CD14-positive monocyte (primary cell): ENCODE results near the gene TCF25. TPM values are rescaled to one million over a fixed set of nuclear protein-coding genes. Genes with fewer than 3 reads are reported as not detected.
A peak's percentile ranks its signal among the peaks of the same experiment; 100 is the strongest.

Experiments
- DNase-seq, 3 donors: peaks; one replicate each; pipeline ENCODE4 v3.0.0-alpha.2; 2011 to 2022
- H2AFZ ChIP-seq: 2 replicates; pipeline ENCODE4 v1.6.0; 2012; ENCODE audit warnings: mild to moderate bottlenecking, low read depth, low read length, inconsistent platforms; ENCODE audit not compliant: insufficient read depth, poor library complexity, severe bottlenecking
- H3K27ac ChIP-seq, 2 donors: 1 replicate in 1 of 2; 2 replicates in 1 of 2; pipeline ENCODE4 v1.5.1; 2012 to 2013; ENCODE audit warnings: low read length in 2 of 2, control low read depth in 1 of 2, inconsistent platforms in 1 of 2, low read depth in 1 of 2, mild to moderate bottlenecking in 1 of 2
- H3K27me3 ChIP-seq, 2 donors: one replicate each; pipeline versions ENCODE4 v1.6.0 to v1.6.1; 2011 to 2013; ENCODE audit warnings: low read length in 2 of 2; ENCODE audit not compliant: control insufficient read depth in 2 of 2, insufficient read depth in 2 of 2
- H3K36me3 ChIP-seq, 2 donors: replicated peaks in 1 of 2; 1 replicate in 1 of 2; 2 replicates in 1 of 2; pipeline versions ENCODE4 v1.5.1 to v1.6.1; 2012 to 2013; ENCODE audit warnings: low read length in 2 of 2, control low read depth in 1 of 2, inconsistent platforms in 1 of 2, mild to moderate bottlenecking in 1 of 2; ENCODE audit not compliant: insufficient read depth in 2 of 2, control insufficient read depth in 1 of 2
- H3K4me1 ChIP-seq, 2 donors: 1 replicate in 1 of 2; 2 replicates in 1 of 2; pipeline versions ENCODE4 v1.5.1 to v1.6.1; 2012 to 2013; ENCODE audit warnings: low read length in 2 of 2, control low read depth in 1 of 2, inconsistent platforms in 1 of 2, mild to moderate bottlenecking in 1 of 2, moderate library complexity in 1 of 2; ENCODE audit not compliant: insufficient read depth in 2 of 2, control insufficient read depth in 1 of 2
- H3K4me2 ChIP-seq: replicated peaks from 2 replicates; pipeline ENCODE3; 2012; ENCODE audit warnings: low read length, moderate library complexity, mild to moderate bottlenecking; ENCODE audit not compliant: poor library complexity, severe bottlenecking; ENCODE audit errors: extremely low read depth
- H3K4me3 ChIP-seq, 3 experiments: fragments of 200-600 bp in 1 of 3; sonication (generic) in 1 of 3; replicated peaks in 1 of 3; 1 replicate in 2 of 3; 2 replicates in 1 of 3; pipeline ENCODE4 v1.5.1; 2011 to 2013; ENCODE audit warnings: low read length in 3 of 3, mild to moderate bottlenecking in 3 of 3, control low read depth in 2 of 3, low read depth in 2 of 3, inconsistent platforms in 1 of 3, moderate library complexity in 1 of 3
- H3K79me2 ChIP-seq: 2 replicates; pipeline ENCODE4 v1.6.0; 2012; ENCODE audit warnings: mild to moderate bottlenecking, control low read depth, inconsistent platforms, low read length, moderate library complexity; ENCODE audit not compliant: insufficient read depth
- H3K9ac ChIP-seq: 2 replicates; pipeline ENCODE4 v1.6.0; 2017; ENCODE audit warnings: low read length, mild to moderate bottlenecking; ENCODE audit not compliant: insufficient read depth, poor library complexity, severe bottlenecking
- H3K9me3 ChIP-seq, 2 donors: replicated peaks in 1 of 2; 1 replicate in 1 of 2; 2 replicates in 1 of 2; pipeline versions ENCODE4 v1.5.1 to v1.6.1; 2012 to 2013; ENCODE audit warnings: low read length in 2 of 2, control low read depth in 1 of 2; ENCODE audit not compliant: control insufficient read depth in 1 of 2, insufficient read depth in 1 of 2
- H4K20me1 ChIP-seq: 2 replicates; pipeline ENCODE4 v1.6.0; 2012; ENCODE audit warnings: mild to moderate bottlenecking, low read length, control low read depth, moderate library complexity; ENCODE audit not compliant: insufficient read depth
- H3K27ac Mint-ChIP-seq, 7 donors: one replicate each; pipeline ENCODE4 v1.8.0; 2020; ENCODE audit warnings: mild to moderate bottlenecking in 7 of 7, mixed read lengths in 7 of 7, moderate library complexity in 6 of 7, inconsistent platforms in 2 of 7
- H3K27me3 Mint-ChIP-seq, 3 donors: one replicate each; pipeline ENCODE4 v1.8.0; 2021 to 2022; ENCODE audit warnings: low read depth in 3 of 3, mild to moderate bottlenecking in 3 of 3, mixed read lengths in 3 of 3, moderate library complexity in 3 of 3, inconsistent platforms in 1 of 3
- H3K36me3 Mint-ChIP-seq, 2 donors: one replicate each; pipeline ENCODE4 v1.8.0; 2020; ENCODE audit warnings: mixed read lengths in 2 of 2, inconsistent platforms in 1 of 2, mild to moderate bottlenecking in 1 of 2
- H3K4me1 Mint-ChIP-seq: one replicate; pipeline ENCODE4 v1.8.0; 2020; ENCODE audit warnings: mild to moderate bottlenecking, mixed read lengths
- H3K4me3 Mint-ChIP-seq, 2 donors: one replicate each; pipeline ENCODE4 v1.8.0; 2020; ENCODE audit warnings: mild to moderate bottlenecking in 2 of 2, mixed read lengths in 2 of 2, moderate library complexity in 1 of 2
- H3K9me3 Mint-ChIP-seq, 7 donors: one replicate each; pipeline ENCODE4 v1.8.0; 2020 to 2022; ENCODE audit warnings: mixed read lengths in 7 of 7, mild to moderate bottlenecking in 6 of 7, moderate library complexity in 6 of 7, inconsistent platforms in 2 of 7
- WGBS: methylation state at CpG from one replicate; pipeline ENCODE4 v1.1.5; 2013; ENCODE audit warnings: missing lambda C conversion rate; ENCODE audit not compliant: insufficient coverage; 5-methylcytosine and 5-hydroxymethylcytosine counted together
- intact Hi-C, 2 donors: fragments of 100-400 bp; cut with micrococcal nuclease; formaldehyde crosslinking; loops; one replicate each; pipeline versions ENCODE4 v1.15.0 to v1.15.1; 2023
- polyA plus RNA-seq, 3 donors: library from polyadenylated mRNA; depleted of rRNA in 1 of 3; unstranded in 2 of 3; stranded (reverse) in 1 of 3; fragments of 300-500 nt in 2 of 3; fragments of >200 nt in 1 of 3; fragmentation: Illumina TruSeq in 2 of 3; gene quantifications; 1 replicate in 2 of 3; 2 replicates in 1 of 3; pipeline ENCODE4 v1.2.3, GENCODE V29; 2012 to 2021
- TF ChIP-seq, protein P1 (sequence below): fragments of 200-600 bp; IDR thresholded peaks from one replicate; pipeline ENCODE4 v1.8.0; 2022; ENCODE audit warnings: antibody characterized with exemption, mild to moderate bottlenecking

The TCF25 gene
- polyA plus RNA-seq, 3 donors: 98.0 to 231 (median 114) TPM

DNA sequence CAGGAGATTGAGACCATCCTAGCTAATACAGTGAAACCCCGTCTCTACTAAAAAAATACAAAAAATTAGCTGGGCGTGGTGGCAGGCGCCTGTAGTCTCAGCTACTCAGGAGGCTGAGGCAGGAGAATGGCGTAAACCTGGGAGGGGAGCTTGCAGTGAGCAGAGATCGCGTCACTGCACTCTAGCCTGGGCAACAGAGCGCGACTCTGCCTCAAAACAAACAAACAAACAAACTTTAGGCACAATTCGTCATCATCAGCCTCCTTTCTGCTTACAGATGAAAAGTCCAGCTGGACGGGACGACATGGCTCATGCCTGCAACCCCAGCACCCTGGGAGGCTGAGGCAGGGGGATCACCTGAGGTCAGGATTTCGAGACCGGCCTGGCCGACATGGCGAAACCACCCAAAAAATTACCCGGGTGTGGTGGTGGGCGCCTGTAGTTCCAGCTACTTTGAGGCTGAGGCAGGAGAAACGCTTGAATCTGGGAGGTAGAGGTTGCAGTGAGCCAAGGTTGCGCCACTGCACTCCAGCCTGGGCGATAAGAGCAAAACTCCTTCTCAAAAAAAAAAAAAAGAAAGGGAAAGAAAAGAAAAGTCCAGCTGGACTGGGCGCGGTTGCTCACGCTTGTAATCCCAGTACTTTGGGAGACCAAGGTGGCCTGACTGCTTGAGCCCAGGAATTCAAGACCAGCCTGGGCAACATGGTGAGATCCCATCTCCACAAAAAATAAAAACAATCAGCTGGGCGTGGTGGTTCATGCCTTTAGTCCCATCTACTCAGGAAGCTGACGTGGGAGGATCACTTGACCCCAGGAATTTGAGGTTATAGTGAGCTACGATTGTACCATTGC, 46.6 kb upstream of the TCF25 start:
- Histone ChIP-seq H3K4me2 (no peak overlapping the region), H2AFZ (no peak overlapping the region), H3K27me3 (peaks cover 8 to 27% of the 10 kb centered on the region in 2 donors), H4K20me1 (no peaks in the 10 kb centered on the region), H3K9me3 (no peaks in the 10 kb centered on the region), H3K4me3 (no peak overlapping the region), H3K9ac (no peak overlapping the region), H3K36me3 (no peaks in the 10 kb centered on the region), H3K27ac (no peak overlapping the region), H3K79me2 (no peaks in the 10 kb centered on the region), H3K4me1 (peaks cover 8 to 13% of the 10 kb centered on the region in 2 donors)
- TF ChIP-seq, protein P1, sequence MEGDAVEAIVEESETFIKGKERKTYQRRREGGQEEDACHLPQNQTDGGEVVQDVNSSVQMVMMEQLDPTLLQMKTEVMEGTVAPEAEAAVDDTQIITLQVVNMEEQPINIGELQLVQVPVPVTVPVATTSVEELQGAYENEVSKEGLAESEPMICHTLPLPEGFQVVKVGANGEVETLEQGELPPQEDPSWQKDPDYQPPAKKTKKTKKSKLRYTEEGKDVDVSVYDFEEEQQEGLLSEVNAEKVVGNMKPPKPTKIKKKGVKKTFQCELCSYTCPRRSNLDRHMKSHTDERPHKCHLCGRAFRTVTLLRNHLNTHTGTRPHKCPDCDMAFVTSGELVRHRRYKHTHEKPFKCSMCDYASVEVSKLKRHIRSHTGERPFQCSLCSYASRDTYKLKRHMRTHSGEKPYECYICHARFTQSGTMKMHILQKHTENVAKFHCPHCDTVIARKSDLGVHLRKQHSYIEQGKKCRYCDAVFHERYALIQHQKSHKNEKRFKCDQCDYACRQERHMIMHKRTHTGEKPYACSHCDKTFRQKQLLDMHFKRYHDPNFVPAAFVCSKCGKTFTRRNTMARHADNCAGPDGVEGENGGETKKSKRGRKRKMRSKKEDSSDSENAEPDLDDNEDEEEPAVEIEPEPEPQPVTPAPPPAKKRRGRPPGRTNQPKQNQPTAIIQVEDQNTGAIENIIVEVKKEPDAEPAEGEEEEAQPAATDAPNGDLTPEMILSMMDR: no peak
- WGBS: 94% methylated on average over 11 of the region's 26 CpGs
- Mint-ChIP-seq H3K27me3 (peaks cover 27 to 42% (median 28%) of the 10 kb centered on the region in 3 donors), H3K4me3 (peak overlapping the region in 1 of 2 donors; percentile 80), H3K9me3 (peaks cover 0 to 4% (median 0%) of the 10 kb centered on the region in 7 donors), H3K4me1 (peaks cover 7% of the 10 kb centered on the region), H3K27ac (no peak overlapping the region), H3K36me3 (peaks cover 0 to 2% of the 10 kb centered on the region in 2 donors)
- no peak for DNase-seq
- intact Hi-C loops: no loop called here

DNA sequence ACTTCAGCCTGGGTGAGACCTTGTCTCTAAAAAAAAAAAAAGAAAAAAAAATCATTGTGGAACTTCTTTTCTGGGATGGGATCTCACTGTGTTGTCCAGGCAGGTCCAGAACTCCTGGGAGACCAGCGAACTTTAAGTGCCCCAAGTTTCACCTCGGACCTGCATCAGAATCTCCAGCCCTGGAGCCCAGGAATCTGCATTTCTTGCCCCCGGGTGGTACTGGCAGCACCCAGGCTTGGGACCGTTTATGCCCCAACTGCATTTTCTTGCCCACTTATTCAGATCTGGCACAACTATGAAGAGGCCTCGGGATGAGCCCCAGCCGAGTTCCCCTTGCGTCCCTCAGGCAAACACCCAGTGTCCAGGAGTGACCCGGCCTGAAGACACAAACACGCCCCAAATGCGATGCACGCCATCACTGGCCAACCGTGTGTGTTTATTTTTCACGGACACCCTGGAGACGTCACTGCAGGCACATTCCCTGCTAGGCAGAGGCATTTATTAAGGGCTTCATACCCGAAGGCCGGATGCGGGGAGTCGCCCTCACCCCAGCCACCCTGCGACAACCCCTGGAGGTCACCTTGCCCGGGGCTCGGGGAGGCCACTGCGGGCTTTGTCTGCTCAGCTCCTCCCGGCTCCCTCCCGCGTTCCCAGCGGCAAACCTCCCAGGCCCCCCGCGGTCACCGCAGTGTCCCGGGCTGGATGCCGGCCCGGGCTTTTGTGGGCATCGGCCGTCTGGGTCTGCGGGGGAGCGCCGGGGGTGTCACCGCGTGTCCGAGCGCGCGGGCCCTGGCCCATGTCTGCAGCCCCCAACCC, 45.8 kb upstream of the TCF25 start:
- H3K4me3 ChIP-seq: peak overlapping the region in 1 of 3 experiments; percentile 58
- Mint-ChIP-seq H3K4me3 (peak overlapping the region; percentile 58 to 80), H3K9me3 (peaks cover 0 to 4% (median 0%) of the 10 kb centered on the region in 7 donors), H3K4me1 (peaks cover 7% of the 10 kb centered on the region), H3K36me3 (peaks cover 0 to 2% of the 10 kb centered on the region in 2 donors), H3K27ac (no peak overlapping the region), H3K27me3 (peaks cover 27 to 44% (median 30%) of the 10 kb centered on the region in 3 donors)
- peak overlapping the region; percentile 23 for H2AFZ ChIP-seq
- H3K9ac ChIP-seq: no peak overlapping the region
- H3K4me2 ChIP-seq: peak overlapping the region; percentile 65
- no peaks in the 10 kb centered on the region for H3K36me3 ChIP-seq
- TF ChIP-seq, protein P1: no peak
- DNase-seq: peak in 1 of 3 donors; percentile 19
- H3K9me3 ChIP-seq: no peaks in the 10 kb centered on the region
- H3K27me3 ChIP-seq: peaks cover 8 to 27% of the 10 kb centered on the region in 2 donors
- no peak overlapping the region for H3K27ac ChIP-seq
- no peaks in the 10 kb centered on the region for H3K79me2 ChIP-seq
- H3K4me1 ChIP-seq: peaks cover 8 to 13% of the 10 kb centered on the region in 2 donors
- WGBS: 13% methylated on average over 40 of the region's 43 CpGs
- intact Hi-C loops: no loop called here
- no peaks in the 10 kb centered on the region for H4K20me1 ChIP-seq
